ENCODE measurements around the gene CCL11. TPM values are rescaled to one million over a fixed set of nuclear protein-coding genes. Genes with fewer than 3 reads are reported as not detected.

The CCL11 gene
- polyA plus RNA-seq, 1 of the 3 experiments (the other 2 are of a cell fraction), result not detected

DNA sequence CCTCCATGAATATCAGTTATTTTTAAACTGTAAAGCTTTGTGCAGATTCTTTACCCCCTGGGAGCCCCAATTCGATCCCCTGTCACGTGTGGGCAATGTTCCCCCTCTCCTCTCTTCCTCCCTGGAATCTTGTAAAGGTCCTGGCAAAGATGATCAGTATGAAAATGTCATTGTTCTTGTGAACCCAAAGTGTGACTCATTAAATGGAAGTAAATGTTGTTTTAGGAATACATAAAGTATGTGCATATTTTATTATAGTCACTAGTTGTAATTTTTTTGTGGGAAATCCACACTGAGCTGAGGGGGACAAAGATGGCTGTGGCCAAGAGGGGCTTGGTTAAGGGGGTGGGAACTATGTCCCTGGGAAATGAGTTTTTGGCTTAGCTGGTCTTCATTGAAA lies 2.3 kb downstream of the CCL11 start (continued):
- TF ChIP-seq, protein P1, sequence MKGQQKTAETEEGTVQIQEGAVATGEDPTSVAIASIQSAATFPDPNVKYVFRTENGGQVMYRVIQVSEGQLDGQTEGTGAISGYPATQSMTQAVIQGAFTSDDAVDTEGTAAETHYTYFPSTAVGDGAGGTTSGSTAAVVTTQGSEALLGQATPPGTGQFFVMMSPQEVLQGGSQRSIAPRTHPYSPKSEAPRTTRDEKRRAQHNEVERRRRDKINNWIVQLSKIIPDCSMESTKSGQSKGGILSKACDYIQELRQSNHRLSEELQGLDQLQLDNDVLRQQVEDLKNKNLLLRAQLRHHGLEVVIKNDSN (IDR thresholded peaks at IDR 0.05; ENCODE audit: borderline replicate concordance, low read depth), result no peak
- no peak for TF ChIP-seq GATA2 (CRISPR knock-in tag; IDR thresholded peaks at IDR 0.05)
- TF ChIP-seq MEF2A (IDR thresholded peaks at IDR 0.05; ENCODE audit: borderline replicate concordance, low read depth), result no peak
- no peak for TF ChIP-seq SMC3 (IDR thresholded peaks at IDR 0.05; ENCODE audit: low read depth, low read length)
- no peak for TF ChIP-seq POLR2AphosphoS5 (IDR thresholded peaks at IDR 0.05; ENCODE audit: low read depth, low read length)
- TF ChIP-seq TAF1 (IDR thresholded peaks at IDR 0.05; ENCODE audit: borderline replicate concordance, low read depth, low read length), result no peak

DNA sequence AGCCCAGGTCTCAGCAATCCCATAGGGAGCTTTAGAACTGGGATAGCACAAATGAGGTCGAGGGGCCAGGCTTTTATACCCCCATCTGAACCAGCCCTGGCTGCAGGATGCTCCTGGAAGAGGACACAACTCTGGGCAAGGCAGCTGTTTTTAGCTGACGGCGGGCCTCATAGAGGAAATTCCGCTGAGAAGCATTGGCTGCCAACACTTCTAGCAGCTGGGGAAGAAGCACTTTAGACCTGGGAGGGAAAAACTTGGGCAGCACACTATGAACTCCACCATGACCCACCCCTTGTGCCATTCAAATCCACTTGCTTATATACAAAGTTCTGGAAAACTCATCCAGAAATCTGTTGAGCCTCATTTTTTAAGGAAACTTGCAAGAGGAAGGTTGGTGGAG lies 5.0 kb downstream of the CCL11 start:
- Histone ChIP-seq H3K9me2 (no peaks in the 10 kb centered on the region), H3K27me3 (ENCODE audit: insufficient read depth) (no peaks in the 10 kb centered on the region; the same call in 1 of the 2 replicates), H2AFZ (ENCODE audit: low read depth) (no peak overlapping the region), H3K4me3 (ENCODE audit: low read depth in 2 of 2, low read length in 1 of 2) (no peak overlapping the region), H3K4me1 (ENCODE audit: control insufficient read depth in 1 of 2, insufficient read depth in 2 of 2, low read depth in 1 of 2, low read length in 1 of 2) (no peaks in the 10 kb centered on the region), H3K4me2 (no peak overlapping the region), H3K9me3 (no peaks in the 10 kb centered on the region), H3K9ac (no peak overlapping the region), H3K79me2 (ENCODE audit: insufficient read depth) (no peaks in the 10 kb centered on the region), H3K27ac (ENCODE audit: low read depth in 2 of 2, low read length in 1 of 2) (no peak overlapping the region), H3F3A (replicated peaks; ENCODE audit: insufficient read depth) (no peaks in the 10 kb centered on the region), H3K36me3 (replicated peaks in 1 of 2; ENCODE audit: control insufficient read depth in 1 of 2, insufficient read depth in 2 of 2, low read length in 1 of 2) (no peaks in the 10 kb centered on the region), H4K20me1 (ENCODE audit: insufficient read depth) (no peaks in the 10 kb centered on the region)
- DNase-seq, result no peak
- 59% methylated on average over 4 of the region's 4 CpGs for WGBS (ENCODE audit: low lambda C conversion rate)
- CTCF ChIA-PET, result interaction anchor here (3.0 kb wide), 1 partner anchor 71 kb away, joined by 8 read pairs; no protein-coding TSS in a partner anchor
- POLR2A ChIA-PET, result interaction anchor here (0.6 kb wide), 1 partner anchor 248 kb away, joined by 3 read pairs; no protein-coding TSS in a partner anchor
- TF ChIP-seq EZH2phosphoT487 (IDR thresholded peaks at IDR 0.05; ENCODE audit: borderline replicate concordance, low read depth) (no peak), GATA2 (CRISPR knock-in tag; IDR thresholded peaks at IDR 0.05) (no peak), EP300 (IDR thresholded peaks at IDR 0.05; ENCODE audit: borderline replicate concordance in 1 of 2, low read depth in 1 of 2, low read length in 1 of 2) (no peak), TAF1 (IDR thresholded peaks at IDR 0.05; ENCODE audit: borderline replicate concordance, low read depth, low read length) (no peak), RXRA (IDR thresholded peaks at IDR 0.05; ENCODE audit: borderline replicate concordance, low read depth) (no peak), FOXM1 (IDR thresholded peaks at IDR 0.05; ENCODE audit: low read depth) (no peak), MXI1 (IDR thresholded peaks at IDR 0.05; ENCODE audit: low read depth, low read length) (no peak), ELF1 (IDR thresholded peaks at IDR 0.05) (no peak), GABPA (IDR thresholded peaks at IDR 0.05; ENCODE audit: low read depth) (no peak), POLR2AphosphoS5 (IDR thresholded peaks at IDR 0.05; ENCODE audit: low read depth, low read length) (no peak)
- TF ChIP-seq, protein P2, sequence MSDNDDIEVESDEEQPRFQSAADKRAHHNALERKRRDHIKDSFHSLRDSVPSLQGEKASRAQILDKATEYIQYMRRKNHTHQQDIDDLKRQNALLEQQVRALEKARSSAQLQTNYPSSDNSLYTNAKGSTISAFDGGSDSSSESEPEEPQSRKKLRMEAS (IDR thresholded peaks at IDR 0.05; ENCODE audit: low read depth), result no peak

DNA sequence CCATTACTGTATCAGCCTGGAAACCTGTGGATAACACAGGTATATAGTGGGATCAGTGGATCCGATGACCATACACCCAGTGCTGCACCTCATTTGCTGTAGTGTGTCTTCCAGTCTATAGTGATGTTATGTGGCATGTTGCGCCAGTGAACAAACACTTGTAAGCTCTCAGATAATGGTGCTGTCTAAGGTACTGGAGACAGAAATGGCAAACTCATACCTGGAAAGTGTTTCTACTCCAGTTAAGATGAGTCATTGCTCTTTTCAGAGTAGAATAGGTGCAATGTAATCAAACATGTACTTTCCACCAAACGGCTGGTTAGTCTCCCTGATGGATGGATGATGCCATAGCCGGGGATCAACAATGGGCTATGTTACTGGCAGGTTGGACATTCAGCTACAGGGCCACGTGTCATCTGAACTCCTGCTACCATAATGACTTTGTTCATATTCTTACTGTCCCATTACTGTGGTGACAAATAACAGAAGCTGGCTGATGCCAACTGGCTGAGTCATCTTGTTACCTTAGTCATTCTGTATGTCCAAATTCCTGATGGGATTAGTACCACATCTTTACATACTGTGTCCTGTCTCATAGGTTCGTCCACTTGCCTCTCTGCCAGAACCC lies 6.3 kb downstream of the CCL11 start:
- CTCF ChIA-PET, result interaction anchor here (3.0 kb wide), 1 partner anchor 70 kb away, joined by 8 read pairs; no protein-coding TSS in a partner anchor
- H3K27me3 ChIP-seq (ENCODE audit: insufficient read depth), result no peaks in the 10 kb centered on the region
- 57% methylated on average over 6 of the region's 6 CpGs for WGBS (ENCODE audit: low lambda C conversion rate)

More for the DNA sequence above, 6.3 kb downstream of the CCL11 start:
- no peaks in the 10 kb centered on the region for H4K20me1 ChIP-seq (ENCODE audit: insufficient read depth)
- H3K9me3 ChIP-seq, result no peaks in the 10 kb centered on the region
- H3K9me2 ChIP-seq, result no peaks in the 10 kb centered on the region
- DNase-seq, result no peak
- no peaks in the 10 kb centered on the region for H3K36me3 ChIP-seq (replicated peaks in 1 of 2; ENCODE audit: control insufficient read depth in 1 of 2, insufficient read depth in 2 of 2, low read length in 1 of 2)
- H3K4me3 ChIP-seq (ENCODE audit: low read depth in 2 of 2, low read length in 1 of 2), result no peak overlapping the region
- H2AFZ ChIP-seq (ENCODE audit: low read depth), result no peak overlapping the region
- no peak overlapping the region for H3K27ac ChIP-seq (ENCODE audit: low read depth in 2 of 2, low read length in 1 of 2)
- H3F3A ChIP-seq (replicated peaks; ENCODE audit: insufficient read depth), result no peaks in the 10 kb centered on the region
- H3K4me1 ChIP-seq (ENCODE audit: control insufficient read depth in 1 of 2, insufficient read depth in 2 of 2, low read depth in 1 of 2, low read length in 1 of 2), result no peaks in the 10 kb centered on the region
- H3K4me2 ChIP-seq, result no peak overlapping the region
- H3K79me2 ChIP-seq (ENCODE audit: insufficient read depth), result no peaks in the 10 kb centered on the region
- POLR2A ChIA-PET, result no interaction called here
- no peak for TF ChIP-seq RCOR1 (IDR thresholded peaks at IDR 0.05; ENCODE audit: low read length)
- TF ChIP-seq, protein P3, sequence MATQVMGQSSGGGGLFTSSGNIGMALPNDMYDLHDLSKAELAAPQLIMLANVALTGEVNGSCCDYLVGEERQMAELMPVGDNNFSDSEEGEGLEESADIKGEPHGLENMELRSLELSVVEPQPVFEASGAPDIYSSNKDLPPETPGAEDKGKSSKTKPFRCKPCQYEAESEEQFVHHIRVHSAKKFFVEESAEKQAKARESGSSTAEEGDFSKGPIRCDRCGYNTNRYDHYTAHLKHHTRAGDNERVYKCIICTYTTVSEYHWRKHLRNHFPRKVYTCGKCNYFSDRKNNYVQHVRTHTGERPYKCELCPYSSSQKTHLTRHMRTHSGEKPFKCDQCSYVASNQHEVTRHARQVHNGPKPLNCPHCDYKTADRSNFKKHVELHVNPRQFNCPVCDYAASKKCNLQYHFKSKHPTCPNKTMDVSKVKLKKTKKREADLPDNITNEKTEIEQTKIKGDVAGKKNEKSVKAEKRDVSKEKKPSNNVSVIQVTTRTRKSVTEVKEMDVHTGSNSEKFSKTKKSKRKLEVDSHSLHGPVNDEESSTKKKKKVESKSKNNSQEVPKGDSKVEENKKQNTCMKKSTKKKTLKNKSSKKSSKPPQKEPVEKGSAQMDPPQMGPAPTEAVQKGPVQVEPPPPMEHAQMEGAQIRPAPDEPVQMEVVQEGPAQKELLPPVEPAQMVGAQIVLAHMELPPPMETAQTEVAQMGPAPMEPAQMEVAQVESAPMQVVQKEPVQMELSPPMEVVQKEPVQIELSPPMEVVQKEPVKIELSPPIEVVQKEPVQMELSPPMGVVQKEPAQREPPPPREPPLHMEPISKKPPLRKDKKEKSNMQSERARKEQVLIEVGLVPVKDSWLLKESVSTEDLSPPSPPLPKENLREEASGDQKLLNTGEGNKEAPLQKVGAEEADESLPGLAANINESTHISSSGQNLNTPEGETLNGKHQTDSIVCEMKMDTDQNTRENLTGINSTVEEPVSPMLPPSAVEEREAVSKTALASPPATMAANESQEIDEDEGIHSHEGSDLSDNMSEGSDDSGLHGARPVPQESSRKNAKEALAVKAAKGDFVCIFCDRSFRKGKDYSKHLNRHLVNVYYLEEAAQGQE (IDR thresholded peaks at IDR 0.05; ENCODE audit: low read depth, low read length), result peak; percentile 87
- H3K9ac ChIP-seq, result no peak overlapping the region

All from SK-N-SH (cell line).